ENCODE data around the gene THAP12. TPM values are rescaled to one million over a fixed set of nuclear protein-coding genes. Genes with fewer than 3 reads are reported as not detected.
A peak's percentile ranks its signal among the peaks of the same experiment; 100 is the strongest.

THAP12 gene
- total RNA-seq, 1 experiment from 2014 or later = 44.1 TPM

- no peak for TF ChIP-seq POLR2A (IDR thresholded peaks at IDR 0.05; ENCODE audit: borderline replicate concordance, extremely low read depth, insufficient read depth, insufficient read length)
- TF ChIP-seq CBX3 (IDR thresholded peaks at IDR 0.05; ENCODE audit: low read depth) = no peak
- no peak for TF ChIP-seq EGR1 (IDR thresholded peaks at IDR 0.05; ENCODE audit: low read depth)
- TF ChIP-seq MAX (IDR thresholded peaks at IDR 0.05) = no peak
- TF ChIP-seq RAD21 (IDR thresholded peaks at IDR 0.05; ENCODE audit: low read depth) = no peak
- TF ChIP-seq ZFX (IDR thresholded peaks at IDR 0.05) = no peak
- TF ChIP-seq SRF (IDR thresholded peaks at IDR 0.05; ENCODE audit: low read depth) = no peak
- no peak for TF ChIP-seq FOSL1 (IDR thresholded peaks at IDR 0.05; ENCODE audit: low read depth)
- no peak for TF ChIP-seq YY1 (IDR thresholded peaks at IDR 0.05; ENCODE audit: extremely low read depth, insufficient replicate concordance, low read depth, low read length)
- no peak for TF ChIP-seq SIN3A (IDR thresholded peaks at IDR 0.05; ENCODE audit: low read depth)
- no peak for TF ChIP-seq SP1 (IDR thresholded peaks at IDR 0.05; ENCODE audit: low read depth)
- TF ChIP-seq TCF7L2 (IDR thresholded peaks at IDR 0.05; ENCODE audit: borderline replicate concordance, extremely low read depth, insufficient read depth, insufficient read length) = no peak
- POLR2A ChIA-PET = no interaction called here
- intact Hi-C loops (cut with micrococcal nuclease) = no loop called here
Measured at GRCh38 chr11:76335842-76336241, 45.1 kb downstream of the THAP12 start.

GRCh38 chr11:76334826-76335389 is 46.0 kb downstream of the THAP12 start:
- H2AFZ ChIP-seq (ENCODE audit: low read depth, low read length, poor library complexity, severe bottlenecking) = no peak overlapping the region
- POLR2A ChIA-PET = no interaction called here
- CTCF ChIA-PET = no interaction called here
- RAD21 ChIA-PET (ENCODE audit: low non-redundant PET in 1 of 2, low total read pairs in 2 of 2, uncharacterized antibody in 2 of 2, unreplicated experiment in 2 of 2) = no interaction called here
- H3K4me3 ChIP-seq (replicated peaks in 1 of 2; ENCODE audit: low read depth in 1 of 2, low read length in 2 of 2) = no peak overlapping the region
- H3K27me3 ChIP-seq (ENCODE audit: insufficient read depth, low read length) = no peaks in the 10 kb centered on the region
- H3K27ac ChIP-seq (ENCODE audit: low read depth, low read length) = no peak overlapping the region
- DNase-seq (ENCODE audit: low read depth, low spot score) (no peak), ATAC-seq (no peak)
- peaks cover 0 to 2% of the 10 kb centered on the region in 2 experiments; a peak in 2 of 4 replicates for H3K4me1 ChIP-seq (ENCODE audit: control insufficient read depth in 1 of 2, insufficient read depth in 2 of 2, low read length in 2 of 2)
- no peak overlapping the region for H3K4me2 ChIP-seq (ENCODE audit: low read length)
- H3K36me3 ChIP-seq (ENCODE audit: control insufficient read depth in 1 of 2, insufficient read depth in 2 of 2, low read length in 2 of 2) = no peaks in the 10 kb centered on the region
- intact Hi-C loops (cut with micrococcal nuclease) = no loop called here
- no peaks in the 10 kb centered on the region for H3K79me2 ChIP-seq (ENCODE audit: insufficient read depth, low read length)
- H4K20me1 ChIP-seq (ENCODE audit: insufficient read depth) = no peaks in the 10 kb centered on the region
- no peak overlapping the region for H3K9ac ChIP-seq (ENCODE audit: low read length)
- peaks cover 4 to 10% of the 10 kb centered on the region in 2 experiments; a peak in 3 of 4 replicates for H3K9me3 ChIP-seq (ENCODE audit: control insufficient read depth in 1 of 2, insufficient read depth in 1 of 2, low read depth in 1 of 2, low read length in 2 of 2)
- no TSS peak for BruUV-seq (replicated peaks)
- peak; percentile 23; the same call in 1 of the 2 replicates for TF ChIP-seq CBX3 (IDR thresholded peaks at IDR 0.05; ENCODE audit: low read depth)
- TF ChIP-seq POLR2AphosphoS5 (IDR thresholded peaks at IDR 0.05; ENCODE audit: low read depth, low read length) = no peak
- H3K9me2 ChIP-seq (ENCODE audit: insufficient read depth) = no peaks in the 10 kb centered on the region

More at GRCh38 chr11:76335842-76336241, 45.1 kb downstream of the THAP12 start:
- Histone ChIP-seq H3K9ac (ENCODE audit: low read length) (no peak overlapping the region), H3K4me1 (ENCODE audit: control insufficient read depth in 1 of 2, insufficient read depth in 2 of 2, low read length in 2 of 2) (no peaks in the 10 kb centered on the region), H3K4me3 (replicated peaks in 1 of 2; ENCODE audit: low read depth in 1 of 2, low read length in 2 of 2) (no peak overlapping the region), H4K20me1 (ENCODE audit: insufficient read depth) (no peaks in the 10 kb centered on the region), H3K27ac (ENCODE audit: low read depth, low read length) (no peak overlapping the region), H3K4me2 (ENCODE audit: low read length) (no peak overlapping the region), H3K27me3 (ENCODE audit: insufficient read depth, low read length) (no peaks in the 10 kb centered on the region), H3K9me3 (ENCODE audit: control insufficient read depth in 1 of 2, insufficient read depth in 1 of 2, low read depth in 1 of 2, low read length in 2 of 2) (peaks cover 4 to 10% of the 10 kb centered on the region in 2 experiments; a peak in 3 of 4 replicates), H3K79me2 (ENCODE audit: insufficient read depth, low read length) (no peaks in the 10 kb centered on the region), H3K9me2 (ENCODE audit: insufficient read depth) (no peaks in the 10 kb centered on the region), H2AFZ (ENCODE audit: low read depth, low read length, poor library complexity, severe bottlenecking) (no peak overlapping the region), H3K36me3 (ENCODE audit: control insufficient read depth in 1 of 2, insufficient read depth in 2 of 2, low read length in 2 of 2) (no peaks in the 10 kb centered on the region)
- ATAC-seq (no peak), DNase-seq (ENCODE audit: low read depth, low spot score) (no peak)
- RAD21 ChIA-PET (ENCODE audit: low non-redundant PET in 1 of 2, low total read pairs in 2 of 2, uncharacterized antibody in 2 of 2, unreplicated experiment in 2 of 2) = no interaction called here
- no TSS peak for BruUV-seq (replicated peaks)
- CTCF ChIA-PET = no interaction called here
